ENCODE data around the gene PSMB2. TPM values are rescaled to one million over a fixed set of nuclear protein-coding genes. Genes with fewer than 3 reads are reported as not detected.

Gene PSMB2
- total and polyA plus RNA-seq, 2 of the 8 experiments (the other 6 are each of a cell fraction or from before 2014, with no cell fraction given): 91.4 to 101 TPM

DNA sequence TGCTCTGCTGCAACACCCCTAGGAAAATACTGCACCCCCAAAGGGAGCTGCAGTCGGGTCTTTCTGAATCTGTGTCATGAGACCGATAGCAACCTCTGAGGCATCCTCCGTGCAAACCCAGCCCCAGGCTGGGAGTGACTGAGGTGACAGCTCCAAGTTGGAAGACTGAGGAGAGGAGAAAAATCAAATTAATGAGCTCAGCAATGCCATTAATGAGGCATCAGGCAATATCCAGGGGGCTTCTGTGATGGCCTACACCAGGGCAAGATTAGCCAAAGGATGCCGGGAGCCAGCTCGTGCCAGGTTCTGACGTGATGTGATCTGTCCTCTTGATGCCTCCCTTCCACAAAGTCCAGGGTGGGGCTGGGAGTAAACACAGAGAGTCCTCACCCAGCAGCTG, 30.8 kb upstream of the PSMB2 start (continued):
- TF ChIP-seq BRCA1 (IDR thresholded peaks at IDR 0.05; ENCODE audit: low read depth, low read length) (no peak), BACH1 (IDR thresholded peaks at IDR 0.05; ENCODE audit: low read length) (no peak), SIN3A (conservative IDR thresholded peaks at IDR 0.05 in 1 of 2, IDR thresholded peaks at IDR 0.05 in 1 of 2; ENCODE audit: low read depth in 1 of 2, low read length in 2 of 2) (no peak)

Measured in H1 (cell line).